Left ventricle myocardium inferior (tissue), 1 donor: ENCODE results near the gene PARK7. TPM values are rescaled to one million over a fixed set of nuclear protein-coding genes. Genes with fewer than 3 reads are reported as not detected.

Experiments used
- DNase-seq: peaks from one replicate; pipeline ENCODE4 v3.0.0-alpha.2; 2020
- H3K27ac ChIP-seq: fragments of 200-600 bp; replicated peaks from 2 replicates; pipeline ENCODE4 v1.8.0; 2021
- H3K27me3 ChIP-seq: fragments of 200-600 bp; 2 replicates; pipeline ENCODE4 v1.8.0; 2021; ENCODE audit warnings: low read depth
- H3K36me3 ChIP-seq: fragments of 200-600 bp; 2 replicates; pipeline ENCODE4 v1.8.0; 2021
- H3K4me1 ChIP-seq: fragments of 200-600 bp; 2 replicates; pipeline ENCODE4 v1.8.0; 2021
- H3K4me3 ChIP-seq: fragments of 200-600 bp; 2 replicates; pipeline ENCODE4 v1.8.0; 2021; ENCODE audit warnings: mild to moderate bottlenecking, moderate library complexity
- H3K9me3 ChIP-seq: fragments of 200-600 bp; replicated peaks from 2 replicates; pipeline ENCODE4 v1.8.0; 2021
- CTCF ChIP-seq: fragments of 200-600 bp; IDR thresholded peaks from 2 replicates; pipeline ENCODE4 v1.8.0; 2021; ENCODE audit warnings: antibody characterized with exemption, mild to moderate bottlenecking, borderline replicate concordance
- intact Hi-C: fragments of 100-400 bp; cut with micrococcal nuclease; formaldehyde crosslinking; loops from one replicate; pipeline ENCODE4 v1.11.0; 2022
- total RNA-seq: library from RNA; stranded (reverse); fragmentation: NEBNext Ultra II Directional; extraction: Animal tissue kit (Norgen Biotek cat#: 25700); gene quantifications from one replicate; pipeline ENCODE4 v1.2.1, GENCODE V29; 2021
- donor health status: DM: no; HTN: yes; CAD: no; lungs with severe emphysema.

PARK7 gene
- total RNA-seq, 1 donor from 2014 or later = 329 TPM

- H3K27ac ChIP-seq = peak overlapping the region; percentile 72
- intact Hi-C loops = loop anchor here (5.0 kb wide), 1 partner anchor 35 kb away; no protein-coding TSS in a partner anchor
- no peaks in the 10 kb centered on the region for H3K9me3 ChIP-seq
- H3K27me3 ChIP-seq = no peaks in the 10 kb centered on the region
- no peak overlapping the region for H3K4me3 ChIP-seq
- H3K4me1 ChIP-seq = peaks cover 67% of the 10 kb centered on the region
- H3K36me3 ChIP-seq = peaks cover 28% of the 10 kb centered on the region
- no peak for DNase-seq
- no peak for TF ChIP-seq CTCF
Measured at GRCh38 chr1:8016895-8017241, 55.4 kb downstream of the PARK7 start.

- peak overlapping the region; percentile 72 for H3K27ac ChIP-seq
- no peak for TF ChIP-seq CTCF
Measured at GRCh38 chr1:8017495-8018197, 56.1 kb downstream of the PARK7 start.

GRCh38 chr1:8018492-8019228 is 57.1 kb downstream of the PARK7 start:
- Histone ChIP-seq H3K27me3 (no peaks in the 10 kb centered on the region), H3K4me3 (no peak overlapping the region), H3K9me3 (no peaks in the 10 kb centered on the region), H3K36me3 (peaks cover 10% of the 10 kb centered on the region), H3K4me1 (peaks cover 83% of the 10 kb centered on the region), H3K27ac (no peak overlapping the region)
- intact Hi-C loops = loop anchor here (5.0 kb wide), 1 partner anchor 36 kb away; no protein-coding TSS in a partner anchor
- no peak for DNase-seq
- no peak for TF ChIP-seq CTCF

More at GRCh38 chr1:8017495-8018197, 56.1 kb downstream of the PARK7 start:
- H3K4me3 ChIP-seq = no peak overlapping the region
- H3K36me3 ChIP-seq = peaks cover 20% of the 10 kb centered on the region
- H3K4me1 ChIP-seq = peaks cover 73% of the 10 kb centered on the region
- no peak for DNase-seq
- H3K9me3 ChIP-seq = no peaks in the 10 kb centered on the region
- H3K27me3 ChIP-seq = no peaks in the 10 kb centered on the region
- intact Hi-C loops = loop anchor here (5.0 kb wide), 1 partner anchor 35 kb away; no protein-coding TSS in a partner anchor

DNA sequence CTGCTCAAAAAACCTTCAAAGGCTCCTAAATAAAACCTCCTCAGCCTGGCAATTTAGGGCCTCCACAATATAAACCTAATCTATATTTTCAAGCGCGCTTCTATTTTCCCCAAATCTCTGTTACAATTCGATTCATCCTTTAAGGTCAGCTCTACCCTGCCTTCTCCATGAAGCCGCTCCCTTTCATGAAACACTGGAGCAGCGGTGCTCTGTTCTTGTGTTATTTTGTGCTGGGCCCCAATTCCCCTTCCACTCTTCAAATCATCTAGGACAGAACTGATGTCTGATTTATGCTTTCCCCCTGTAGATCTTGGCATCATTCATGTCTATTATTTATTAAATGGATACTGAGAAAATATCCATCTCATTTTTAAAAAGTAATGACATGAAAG is 57.7 kb downstream of the PARK7 start:
- Histone ChIP-seq H3K4me3 (no peak overlapping the region), H3K4me1 (peaks cover 89% of the 10 kb centered on the region), H3K9me3 (no peaks in the 10 kb centered on the region), H3K27me3 (no peaks in the 10 kb centered on the region), H3K36me3 (peaks cover 4% of the 10 kb centered on the region), H3K27ac (no peak overlapping the region)
- TF ChIP-seq CTCF = no peak
- no peak for DNase-seq
- intact Hi-C loops = loop anchor here (5.0 kb wide), 1 partner anchor 37 kb away; no protein-coding TSS in a partner anchor

DNA sequence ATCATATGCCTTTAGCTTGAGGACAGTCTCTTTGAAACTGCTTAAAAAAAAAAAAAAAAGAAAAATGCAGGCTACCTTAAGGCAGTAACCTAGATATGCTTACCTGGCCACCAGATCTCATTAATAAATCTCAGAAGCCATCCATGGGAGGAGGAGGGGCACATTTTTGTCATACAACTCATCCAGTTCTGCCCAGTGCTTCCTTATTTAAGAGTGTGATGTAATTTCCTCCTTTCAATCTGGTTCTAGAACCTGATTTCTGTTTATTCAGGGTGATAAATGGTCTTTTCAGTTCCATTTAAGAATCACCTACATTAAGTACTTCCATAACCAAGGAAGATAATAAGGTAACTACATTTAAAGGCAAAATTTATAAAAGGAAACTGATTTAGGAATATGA is 58.5 kb downstream of the PARK7 start:
- no peaks in the 10 kb centered on the region for H3K27me3 ChIP-seq
- no peaks in the 10 kb centered on the region for H3K9me3 ChIP-seq
- intact Hi-C loops = no loop called here
- no peak overlapping the region for H3K4me3 ChIP-seq
- H3K4me1 ChIP-seq = peaks cover 91% of the 10 kb centered on the region
- no peak for DNase-seq
- H3K27ac ChIP-seq = peak overlapping the region; percentile 2
- no peak for TF ChIP-seq CTCF
- H3K36me3 ChIP-seq = no peaks in the 10 kb centered on the region
